ENCODE results near the gene TSPYL2.

Gene TSPYL2

GRCh38 chrX:53082773-53083616 is 828 bp downstream of the TSPYL2 start:
- peaks cover 71% of the 10 kb centered on the region for H3K9me3 Mint-ChIP-seq
- H3K4me3 Mint-ChIP-seq: peak overlapping the region; percentile 91
- H3K36me3 Mint-ChIP-seq (ENCODE audit: low read depth): peaks cover 32% of the 10 kb centered on the region
- H3K27ac Mint-ChIP-seq: no peak overlapping the region
- peaks cover 74% of the 10 kb centered on the region for H3K4me1 Mint-ChIP-seq
- no peak for TF ChIP-seq CTCF (IDR thresholded peaks at IDR 0.05)
- DNase-seq: no peak
- H3K27me3 Mint-ChIP-seq (ENCODE audit: low read depth, poor library complexity): no peaks in the 10 kb centered on the region

DNA sequence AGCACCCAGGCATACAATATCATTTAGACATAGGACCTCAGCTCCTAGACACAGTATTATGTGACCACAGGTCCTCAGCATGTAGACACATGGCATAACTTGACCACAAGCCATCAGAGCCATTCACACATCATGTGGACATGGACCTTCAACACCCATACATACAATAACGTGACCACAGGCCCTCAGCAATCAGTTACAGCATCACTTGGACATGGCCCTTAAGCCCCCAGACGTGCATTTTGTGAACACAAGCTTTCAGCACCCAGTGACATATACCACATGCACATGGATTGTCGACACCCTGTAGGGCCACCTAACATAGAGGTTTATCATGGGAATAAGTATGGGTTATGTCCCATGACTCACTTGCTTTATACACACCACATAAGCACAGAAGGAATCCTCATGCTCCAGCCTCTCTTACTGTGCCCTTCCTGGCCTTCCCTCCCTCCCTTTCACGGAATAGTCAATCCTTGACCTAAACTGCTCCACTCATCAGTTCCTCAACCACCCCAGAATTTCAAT is 1.9 kb downstream of the TSPYL2 start:
- no peak for TF ChIP-seq CTCF (IDR thresholded peaks at IDR 0.05)
- no peak for DNase-seq
- Mint-ChIP-seq H3K4me1 (peaks cover 80% of the 10 kb centered on the region), H3K27ac (peak overlapping the region; percentile 27), H3K9me3 (peaks cover 72% of the 10 kb centered on the region), H3K27me3 (ENCODE audit: low read depth, poor library complexity) (peaks cover 3% of the 10 kb centered on the region), H3K4me3 (peak overlapping the region; percentile 91), H3K36me3 (ENCODE audit: low read depth) (peaks cover 32% of the 10 kb centered on the region)

- Mint-ChIP-seq H3K9me3 (peaks cover 72% of the 10 kb centered on the region), H3K4me3 (peak overlapping the region; percentile 91), H3K4me1 (peaks cover 78% of the 10 kb centered on the region), H3K27ac (no peak overlapping the region), H3K27me3 (ENCODE audit: low read depth, poor library complexity) (peaks cover 3% of the 10 kb centered on the region), H3K36me3 (ENCODE audit: low read depth) (peaks cover 32% of the 10 kb centered on the region)
- no peak for DNase-seq
- no peak for TF ChIP-seq CTCF (IDR thresholded peaks at IDR 0.05)
Measured at GRCh38 chrX:53084863-53085262, 2.7 kb downstream of the TSPYL2 start.

DNA sequence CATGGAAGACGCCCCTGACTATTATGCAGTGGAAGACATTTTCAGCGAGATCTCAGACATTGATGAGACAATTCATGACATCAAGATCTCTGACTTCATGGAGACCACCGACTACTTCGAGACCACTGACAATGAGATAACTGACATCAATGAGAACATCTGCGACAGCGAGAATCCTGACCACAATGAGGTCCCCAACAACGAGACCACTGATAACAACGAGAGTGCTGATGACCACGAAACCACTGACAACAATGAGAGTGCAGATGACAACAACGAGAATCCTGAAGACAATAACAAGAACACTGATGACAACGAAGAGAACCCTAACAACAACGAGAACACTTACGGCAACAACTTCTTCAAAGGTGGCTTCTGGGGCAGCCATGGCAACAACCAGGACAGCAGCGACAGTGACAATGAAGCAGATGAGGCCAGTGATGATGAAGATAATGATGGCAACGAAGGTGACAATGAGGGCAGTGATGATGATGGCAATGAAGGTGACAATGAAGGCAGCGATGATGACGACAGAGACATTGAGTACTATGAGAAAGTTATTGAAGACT is 3.6 kb downstream of the TSPYL2 start:
- TF ChIP-seq CTCF (IDR thresholded peaks at IDR 0.05): no peak
- Mint-ChIP-seq H3K9me3 (peaks cover 72% of the 10 kb centered on the region), H3K27ac (peak overlapping the region; percentile 60), H3K4me3 (peak overlapping the region; percentile 29), H3K4me1 (peaks cover 78% of the 10 kb centered on the region), H3K36me3 (ENCODE audit: low read depth) (peaks cover 32% of the 10 kb centered on the region), H3K27me3 (ENCODE audit: low read depth, poor library complexity) (peaks cover 3% of the 10 kb centered on the region)
- DNase-seq: no peak

DNA sequence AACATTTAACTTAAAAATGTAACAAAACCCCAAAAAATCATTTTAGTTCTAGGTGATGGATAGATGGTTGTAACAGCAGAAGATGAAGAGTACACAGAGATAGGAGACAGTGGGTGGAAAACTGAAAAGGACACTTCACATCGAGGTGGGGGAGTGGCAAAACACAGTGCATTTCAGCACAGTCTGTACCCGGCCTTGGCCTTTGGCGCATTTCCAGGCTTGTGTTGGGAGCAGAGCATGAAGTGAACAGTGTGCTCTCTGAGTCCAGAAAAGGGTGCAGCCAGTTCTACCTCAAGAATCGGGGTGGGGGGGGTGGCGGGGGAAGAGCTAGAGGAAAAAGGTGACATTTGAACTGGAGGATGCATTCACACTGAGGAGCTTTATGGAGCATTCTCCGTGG is 4.3 kb downstream of the TSPYL2 start:
- H3K27me3 Mint-ChIP-seq (ENCODE audit: low read depth, poor library complexity): peaks cover 3% of the 10 kb centered on the region
- TF ChIP-seq CTCF (IDR thresholded peaks at IDR 0.05): no peak
- peaks cover 75% of the 10 kb centered on the region for H3K9me3 Mint-ChIP-seq
- no peak for DNase-seq
- no peak overlapping the region for H3K4me3 Mint-ChIP-seq
- no peak overlapping the region for H3K27ac Mint-ChIP-seq
- peaks cover 32% of the 10 kb centered on the region for H3K36me3 Mint-ChIP-seq (ENCODE audit: low read depth)
- peaks cover 78% of the 10 kb centered on the region for H3K4me1 Mint-ChIP-seq
